ENCODE measurements around the gene PTBP3. TPM values are rescaled to one million over a fixed set of nuclear protein-coding genes. Genes with fewer than 3 reads are reported as not detected.
"Not testable (repeated sequence)": the region's sequence is repeated elsewhere in the genome, so short reads cannot be mapped to it uniquely, and the experiment has no call there.

PTBP3 gene, protein sequence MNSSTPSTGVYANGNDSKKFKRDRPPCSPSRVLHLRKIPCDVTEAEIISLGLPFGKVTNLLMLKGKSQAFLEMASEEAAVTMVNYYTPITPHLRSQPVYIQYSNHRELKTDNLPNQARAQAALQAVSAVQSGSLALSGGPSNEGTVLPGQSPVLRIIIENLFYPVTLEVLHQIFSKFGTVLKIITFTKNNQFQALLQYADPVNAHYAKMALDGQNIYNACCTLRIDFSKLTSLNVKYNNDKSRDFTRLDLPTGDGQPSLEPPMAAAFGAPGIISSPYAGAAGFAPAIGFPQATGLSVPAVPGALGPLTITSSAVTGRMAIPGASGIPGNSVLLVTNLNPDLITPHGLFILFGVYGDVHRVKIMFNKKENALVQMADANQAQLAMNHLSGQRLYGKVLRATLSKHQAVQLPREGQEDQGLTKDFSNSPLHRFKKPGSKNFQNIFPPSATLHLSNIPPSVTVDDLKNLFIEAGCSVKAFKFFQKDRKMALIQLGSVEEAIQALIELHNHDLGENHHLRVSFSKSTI
- total RNA-seq (2014; rRNA removed): 31.7 and 35.7 TPM in 2 replicates
- polyA plus RNA-seq (2012): 9.1 TPM

DNA sequence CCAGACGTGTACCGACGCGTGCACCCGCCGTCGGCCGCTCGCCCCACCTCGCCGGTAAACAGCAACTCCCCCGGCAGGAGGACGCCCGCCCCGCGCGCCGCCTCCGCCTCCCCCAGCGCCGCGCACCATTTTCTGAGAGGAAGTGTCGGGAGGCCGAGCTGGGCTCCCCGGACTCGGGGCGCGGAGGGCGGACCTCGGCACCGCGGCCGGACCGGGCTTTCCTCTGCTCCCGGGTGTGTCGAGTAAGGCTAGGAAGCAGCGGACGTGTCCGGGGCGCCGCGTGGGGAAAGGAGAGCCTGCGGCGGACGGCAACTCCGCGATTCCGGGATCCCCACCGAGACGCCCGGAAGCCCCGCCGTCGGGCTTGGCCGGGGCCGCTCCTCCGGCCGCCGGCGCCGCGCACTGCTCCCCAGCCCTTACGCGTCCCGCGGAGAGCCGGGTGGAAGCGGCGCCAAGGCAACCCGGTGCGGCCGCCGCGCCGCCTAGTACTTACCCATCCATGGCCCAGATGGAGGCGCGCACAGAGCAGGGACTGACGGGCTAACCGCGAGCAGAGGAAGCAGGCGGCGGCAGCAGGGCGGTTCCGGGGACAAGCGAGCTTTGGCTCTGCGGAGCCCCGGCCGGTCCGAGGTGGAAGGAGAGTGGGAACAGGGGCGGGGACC is at the start of gene PTBP3:
PTBP3 (minus strand) TSS at position 643 of the 662 bp plus-strand sequence. CDS start 35,754 bp downstream, outside the sequence.
- peak; percentile 69 for DNase-seq (ENCODE audit: low read depth)

DNA sequence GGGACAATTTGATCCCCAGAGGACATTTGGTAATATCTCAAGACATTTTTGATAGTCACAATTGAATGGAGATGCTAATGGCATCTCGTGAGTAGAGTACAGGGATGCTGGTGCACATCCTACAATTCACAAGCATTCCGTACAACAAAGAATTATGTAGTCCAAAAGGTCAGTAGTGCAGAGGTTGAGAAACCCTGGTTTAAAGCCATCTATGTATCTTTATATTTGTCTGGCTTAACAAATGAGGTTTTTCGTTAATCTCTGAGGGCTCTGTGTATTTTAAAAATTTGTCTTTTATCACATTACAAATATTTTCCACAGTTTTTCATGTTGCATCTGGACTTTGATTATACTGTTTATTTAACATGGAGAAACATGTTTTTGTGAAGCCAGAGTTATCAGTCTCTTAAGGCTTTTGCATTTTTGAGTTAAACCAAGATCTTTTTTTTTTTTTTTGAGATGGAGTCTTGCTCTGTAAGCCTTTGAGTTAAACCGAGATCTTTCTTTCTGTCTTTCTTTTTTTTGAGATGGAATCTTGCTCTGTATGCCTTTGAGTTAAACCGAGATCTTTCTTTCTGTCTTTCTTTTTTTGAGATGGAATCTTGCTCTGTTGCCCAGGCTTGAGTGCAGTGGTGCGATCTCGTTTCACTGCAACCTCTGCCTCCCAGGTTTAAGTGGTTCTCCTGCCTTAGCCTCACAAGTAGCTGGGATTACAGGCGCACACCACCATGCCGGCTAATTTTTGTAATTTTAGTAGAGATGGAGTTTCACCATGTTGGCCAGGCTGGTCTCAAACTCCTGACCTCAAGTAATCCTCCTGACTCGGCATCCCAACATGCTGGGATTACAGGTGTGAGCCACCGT is 49.3 kb upstream of the PTBP3 start:
- DNase-seq (ENCODE audit: low read depth): no peak

DNA sequence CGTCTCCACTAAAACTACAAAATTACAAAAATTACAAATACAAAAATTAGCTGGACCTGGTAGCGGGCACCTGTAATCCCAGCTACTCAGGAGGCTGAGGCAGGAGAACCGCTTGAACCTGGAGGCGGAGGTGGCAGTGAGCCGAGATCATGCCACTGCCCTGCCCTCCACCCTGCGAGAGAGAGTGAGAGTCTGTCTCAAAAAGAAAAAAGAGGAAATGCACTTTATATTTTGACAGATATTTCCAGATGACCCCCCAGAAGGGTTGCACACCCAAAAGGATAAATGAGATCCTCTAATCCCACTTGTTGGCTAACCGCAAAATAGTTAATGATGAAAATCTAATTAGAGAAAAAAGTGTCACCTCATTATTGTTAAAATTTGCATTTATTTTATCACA is 48.6 kb upstream of the PTBP3 start:
- no peak for DNase-seq (ENCODE audit: low read depth)

DNA sequence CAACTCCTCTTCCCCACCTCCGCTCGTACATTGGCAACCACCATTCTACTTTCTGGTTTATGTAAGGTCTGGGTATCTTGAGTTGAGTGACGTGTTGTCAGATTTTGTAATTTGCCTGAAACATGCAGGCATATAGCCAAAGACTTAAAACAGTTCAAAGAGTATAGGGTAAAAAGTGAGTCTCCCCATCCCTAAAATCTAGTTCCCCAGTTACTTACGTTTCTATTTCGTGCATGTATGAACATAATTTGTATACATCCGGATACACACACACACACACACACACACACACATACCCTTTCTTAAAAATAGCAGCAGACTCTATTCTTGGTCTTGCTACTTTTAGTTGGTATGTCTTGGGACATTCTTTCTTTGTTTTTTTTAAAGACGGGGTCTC is 47.4 kb upstream of the PTBP3 start:
- DNase-seq (ENCODE audit: low read depth): peak; percentile 25

DNA sequence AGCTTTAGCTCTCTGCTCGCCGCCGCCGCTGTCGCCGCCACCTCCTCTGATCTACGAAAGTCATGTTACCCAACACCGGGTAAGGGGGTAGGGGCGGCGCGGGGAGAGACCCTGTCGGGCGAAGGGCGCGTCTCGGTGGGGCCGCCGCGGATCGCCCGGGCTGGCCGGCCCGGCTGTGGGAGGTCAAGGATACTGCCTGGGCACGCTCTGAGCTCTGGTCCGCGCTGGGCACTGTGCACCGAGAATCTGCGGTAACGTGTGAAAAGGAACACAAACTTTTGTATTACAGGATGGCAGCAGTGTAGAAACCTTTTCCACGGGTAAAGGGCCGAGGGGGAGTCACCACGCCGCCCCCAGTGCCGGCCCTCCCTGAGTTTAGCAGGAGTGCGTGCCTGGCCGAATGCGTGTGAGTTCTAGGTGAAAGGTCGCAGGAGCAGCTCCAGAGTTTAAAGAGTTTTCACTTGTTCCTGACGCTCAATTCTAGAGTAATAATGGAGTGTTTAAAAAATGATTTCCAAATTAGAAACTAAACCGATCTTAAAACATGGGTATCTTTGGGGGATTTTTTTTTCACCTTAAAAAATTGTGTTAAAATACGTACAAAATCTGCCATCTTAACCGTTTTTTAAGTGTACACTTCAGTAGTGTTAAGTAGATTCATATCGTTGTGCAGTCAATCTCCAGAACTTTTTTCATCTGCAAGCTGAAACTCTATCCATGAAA is 46.8 kb upstream of the PTBP3 start, which contains the start of gene HSDL2:
HSDL2 (plus strand) TSS at position 7 of the 723 bp plus-strand sequence; CDS start at position 63, 56 bp downstream.
- DNase-seq (ENCODE audit: low read depth): no peak

DNA sequence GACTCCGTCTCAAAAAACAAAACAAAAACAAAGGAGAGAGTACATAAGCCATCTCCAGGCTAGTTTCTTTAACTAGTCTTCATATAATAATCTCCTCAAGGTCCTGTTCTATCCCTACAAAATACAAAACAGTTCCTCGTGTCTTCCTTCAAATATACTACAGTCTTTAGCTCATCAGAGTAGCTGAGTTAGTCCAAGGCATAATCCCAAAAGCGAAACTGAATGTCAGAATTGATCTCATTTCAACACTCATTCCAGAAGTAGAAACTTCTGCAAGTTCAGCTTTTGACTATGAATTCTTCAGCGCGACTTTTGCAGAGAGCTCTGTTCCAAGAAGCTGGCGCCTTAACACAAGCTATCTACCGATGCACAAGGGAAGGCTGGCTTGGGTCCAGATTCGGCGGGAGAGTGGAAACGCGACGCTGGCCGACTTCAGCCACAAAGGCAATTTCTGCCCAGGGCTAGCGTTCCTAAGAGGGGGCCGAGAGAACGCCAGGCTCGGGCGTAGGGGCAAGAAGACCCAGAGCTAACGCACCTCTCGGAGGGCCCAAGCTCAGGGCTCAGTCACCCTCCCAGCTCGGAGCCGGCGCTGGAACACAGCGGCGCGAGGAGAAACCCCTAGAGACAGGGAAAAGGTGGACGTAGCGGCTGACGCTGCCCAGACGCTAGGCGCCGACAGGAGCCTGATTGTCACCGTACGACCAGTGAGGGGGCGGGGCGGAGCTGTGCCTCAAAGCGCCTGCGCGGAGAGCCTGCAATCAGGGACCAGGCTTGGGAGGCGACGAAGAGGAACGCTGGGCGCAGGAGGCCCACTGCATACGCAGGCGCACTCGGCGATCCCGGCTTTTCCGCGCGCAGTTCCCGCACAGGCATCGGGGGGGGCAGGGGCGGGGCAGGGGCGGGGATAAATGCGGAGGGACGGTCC is 46.0 kb upstream of the PTBP3 start:
- peak; percentile 98 for DNase-seq (ENCODE audit: low read depth)

DNA sequence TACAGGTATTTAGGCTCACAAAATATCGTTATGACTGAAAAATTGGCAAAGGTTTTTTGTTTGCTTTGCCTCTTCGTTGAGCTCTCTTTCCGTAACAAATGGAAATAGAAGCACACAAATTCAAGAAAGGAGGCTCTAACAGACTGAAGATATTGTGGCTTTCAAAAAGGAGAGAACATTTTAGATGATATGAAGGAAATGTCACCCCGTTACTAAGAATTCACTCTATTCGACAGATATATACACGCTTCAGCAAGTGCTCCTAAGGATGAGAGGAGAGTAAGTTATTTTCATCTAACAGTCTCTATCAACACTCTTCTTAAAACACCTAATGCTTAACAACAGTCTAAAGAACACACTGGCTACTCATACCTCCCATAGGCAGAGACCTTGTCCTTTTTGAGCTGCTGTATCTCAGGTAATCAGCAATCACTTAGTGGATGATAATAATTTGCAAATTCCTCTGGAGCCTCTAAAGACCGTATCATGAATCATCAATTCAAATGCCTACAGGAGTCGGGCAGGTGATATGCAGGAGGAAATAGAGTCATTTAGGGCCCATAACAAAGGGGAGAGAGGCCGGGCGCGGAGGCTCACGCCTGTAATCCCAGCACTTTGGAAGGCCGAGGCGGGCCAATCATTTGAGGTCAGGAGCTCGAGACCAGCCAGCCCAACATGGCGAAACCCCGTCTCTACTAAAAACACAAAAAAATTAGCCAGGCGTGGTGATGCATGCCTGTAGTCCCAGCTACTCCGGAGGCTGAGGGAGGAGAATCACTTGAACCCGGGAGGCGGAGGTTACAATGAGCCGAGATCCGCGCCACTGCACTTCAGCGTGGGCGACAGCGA is 45.1 kb upstream of the PTBP3 start:
- DNase-seq (ENCODE audit: low read depth): peak; percentile 7

DNA sequence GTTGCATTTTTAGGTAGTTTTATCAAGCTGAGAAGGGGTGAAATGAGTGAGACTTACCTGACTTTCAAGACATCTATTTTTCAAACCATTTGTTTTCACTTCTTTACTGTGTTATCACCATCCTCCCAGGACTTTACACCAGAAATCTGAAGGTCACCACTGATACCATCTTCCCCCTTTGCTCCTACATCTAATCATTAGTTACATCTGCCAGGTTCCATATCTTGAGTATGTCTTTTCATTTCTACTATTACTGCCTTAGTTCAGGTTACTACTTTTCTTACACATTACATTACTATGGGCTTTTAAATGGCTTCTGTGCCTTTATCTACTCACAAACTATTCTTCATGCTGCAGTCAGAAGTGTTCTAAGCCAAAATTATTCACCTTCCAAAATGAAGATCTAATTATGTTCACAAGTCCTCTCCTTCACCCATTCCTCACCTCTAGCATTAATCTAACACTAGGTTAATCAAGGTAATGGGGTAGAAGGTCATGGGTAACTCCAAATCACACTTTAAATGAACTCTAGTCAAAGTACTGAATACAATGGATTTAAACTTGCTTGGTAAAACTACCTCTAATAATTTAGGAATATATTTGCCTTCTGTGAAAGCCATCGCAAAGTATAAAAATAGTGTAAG is 44.4 kb upstream of the PTBP3 start:
- DNase-seq (ENCODE audit: low read depth): no peak

DNA sequence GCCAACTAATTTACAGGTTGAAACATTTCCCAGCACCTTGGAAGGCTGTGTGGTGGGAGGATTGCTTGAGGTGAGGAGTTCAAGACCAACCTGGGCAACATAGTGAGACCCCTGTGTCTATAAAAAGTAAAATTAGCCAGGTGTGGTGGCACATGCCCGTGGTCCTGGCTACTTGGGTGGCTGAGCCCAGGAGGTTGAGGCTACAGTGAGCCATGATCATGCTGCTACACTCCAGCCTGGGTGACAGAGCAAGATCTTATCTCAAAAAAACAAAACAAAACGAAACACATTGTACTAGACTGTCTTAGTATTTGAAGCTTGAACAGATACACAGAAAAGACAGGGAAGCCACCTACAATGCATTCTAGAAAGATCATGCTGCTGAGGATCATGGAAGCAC is 43.7 kb upstream of the PTBP3 start:
- no peak for DNase-seq (ENCODE audit: low read depth)

DNA sequence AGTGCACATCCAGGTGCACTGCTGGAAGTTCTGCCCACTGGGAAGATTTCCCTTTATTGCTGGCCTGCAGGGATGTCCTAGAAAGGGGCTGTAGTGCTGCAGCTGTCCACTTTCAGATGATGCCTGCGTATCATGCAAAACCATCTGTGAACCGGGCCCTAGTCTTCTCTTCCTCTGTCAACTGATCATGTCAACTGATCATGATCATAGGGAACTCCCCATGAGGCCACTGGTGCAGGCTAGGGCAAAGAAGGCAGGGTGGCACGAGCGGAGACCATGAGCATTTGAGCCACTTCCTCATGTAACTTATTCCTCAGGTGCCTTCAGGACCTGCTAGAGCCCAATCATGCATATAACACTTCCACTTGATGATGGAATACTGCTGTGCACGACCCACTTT is 41.9 kb upstream of the PTBP3 start:
- DNase-seq (ENCODE audit: low read depth): no peak

DNA sequence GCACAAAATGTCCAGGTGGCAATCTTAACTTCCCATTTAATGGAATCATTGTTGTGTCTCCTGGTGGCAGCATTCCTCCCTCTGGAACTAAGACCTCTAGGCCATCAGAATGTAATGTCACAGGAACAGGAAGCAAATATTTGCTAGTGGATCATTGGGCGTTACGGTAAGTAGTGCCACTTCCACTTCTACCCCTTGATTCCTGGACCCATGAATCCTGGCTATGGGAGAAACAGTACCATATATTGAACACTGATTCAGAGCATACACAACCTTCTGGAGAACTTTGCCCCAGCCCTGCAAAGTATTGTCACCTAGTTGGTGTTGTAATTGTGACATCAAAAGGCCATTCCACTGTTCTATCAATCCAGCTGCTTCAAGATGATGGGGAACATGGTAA is 40.8 kb upstream of the PTBP3 start:
- DNase-seq (ENCODE audit: low read depth): not testable (repeated sequence)

DNA sequence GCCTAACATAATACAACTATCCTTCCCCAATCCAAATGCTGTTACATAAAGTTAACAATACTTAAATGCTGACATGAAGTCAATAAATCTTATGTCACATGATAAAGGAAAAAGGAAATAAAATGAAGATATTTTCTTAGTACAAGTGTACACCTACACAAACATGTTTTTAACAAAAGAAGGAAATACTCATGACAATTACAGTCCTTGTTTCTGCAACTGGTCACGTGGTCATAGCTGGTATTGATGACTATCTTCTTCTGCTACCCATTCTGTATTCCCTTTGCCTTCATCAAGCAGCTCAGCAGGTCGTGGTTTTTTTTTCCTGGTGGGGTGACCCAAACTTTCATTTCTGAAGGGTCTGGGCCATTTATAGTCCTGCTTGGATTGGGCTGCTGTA is 40.2 kb upstream of the PTBP3 start:
- not testable (repeated sequence) for DNase-seq (ENCODE audit: low read depth)

DNA sequence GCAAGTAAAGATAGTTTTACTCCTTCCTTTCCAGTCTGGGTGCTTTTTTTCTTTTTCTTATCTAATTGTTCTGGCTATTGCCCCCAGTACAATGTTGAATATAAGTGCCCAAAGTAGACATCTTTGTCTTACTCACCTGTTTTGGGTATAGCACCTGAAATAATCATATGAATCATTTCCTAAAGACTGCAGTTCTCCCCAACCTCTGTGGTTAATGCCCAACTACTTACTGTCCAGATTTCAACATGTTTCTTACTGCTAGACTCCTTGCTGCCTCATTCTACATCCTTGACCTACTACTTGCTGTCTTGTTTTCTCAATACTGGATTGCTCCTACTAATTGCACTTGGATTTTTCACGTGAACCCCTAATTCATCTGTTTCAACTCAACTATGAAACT is 37.6 kb upstream of the PTBP3 start:
- no peak for DNase-seq (ENCODE audit: low read depth)

DNA sequence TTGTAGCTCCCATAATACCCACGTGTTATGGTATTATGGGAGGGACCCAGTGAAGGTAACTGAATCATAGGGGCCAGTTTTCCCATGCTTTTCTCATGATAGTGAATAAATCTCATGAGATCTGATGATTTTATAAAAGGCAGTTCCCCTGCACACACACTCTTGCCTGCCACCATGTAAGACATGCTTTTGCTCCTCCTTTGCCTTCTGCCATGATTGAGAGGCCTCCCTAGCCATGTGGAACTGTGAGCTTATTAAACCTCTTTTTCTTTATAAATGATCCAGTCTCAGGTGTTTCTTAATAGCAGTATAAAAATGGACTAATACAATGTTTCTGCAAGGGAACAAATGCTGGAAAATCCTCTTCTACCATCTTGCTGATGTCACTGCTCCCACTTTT is 36.4 kb upstream of the PTBP3 start:
- DNase-seq (ENCODE audit: low read depth): no peak

DNA sequence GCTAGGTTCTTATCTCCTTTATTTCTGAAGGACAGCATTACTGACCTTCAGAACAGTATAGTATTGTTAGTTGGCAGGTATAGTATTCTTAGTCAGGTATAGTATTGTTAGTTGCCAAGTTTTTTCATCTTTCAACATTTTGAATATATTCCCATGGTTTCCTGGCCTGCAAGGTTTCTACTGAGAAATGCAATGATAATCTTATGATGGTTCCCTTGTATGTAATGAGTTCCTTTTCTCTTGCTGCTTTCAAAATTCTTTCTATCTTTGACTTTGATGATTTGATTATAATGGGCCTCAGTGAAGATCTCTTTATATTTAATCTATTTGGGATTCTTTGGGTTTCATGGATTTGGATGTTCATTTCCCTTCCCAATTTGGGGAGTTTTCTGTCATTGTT is 34.0 kb upstream of the PTBP3 start:
- no peak for DNase-seq (ENCODE audit: low read depth)

DNA sequence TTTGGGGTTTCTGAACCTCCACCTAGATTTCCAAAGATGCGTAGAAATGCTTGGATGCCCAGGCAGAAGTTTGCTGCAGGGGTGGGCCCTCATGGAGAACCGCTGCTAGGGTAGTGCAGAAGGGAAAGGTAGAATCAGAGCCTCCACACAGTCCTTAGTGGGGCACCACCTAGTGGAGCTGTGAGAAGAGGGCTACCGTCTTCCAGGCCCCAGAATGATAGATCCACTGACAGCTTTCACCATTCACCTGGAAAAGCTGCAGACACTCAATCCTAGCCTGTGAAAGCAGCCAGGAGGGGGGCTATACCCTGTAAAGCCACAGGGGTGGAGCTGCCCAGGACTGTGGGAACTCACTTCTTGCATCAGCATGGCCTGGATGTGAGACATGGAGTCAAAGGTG is 33.2 kb upstream of the PTBP3 start:
- no peak for DNase-seq (ENCODE audit: low read depth)

DNA sequence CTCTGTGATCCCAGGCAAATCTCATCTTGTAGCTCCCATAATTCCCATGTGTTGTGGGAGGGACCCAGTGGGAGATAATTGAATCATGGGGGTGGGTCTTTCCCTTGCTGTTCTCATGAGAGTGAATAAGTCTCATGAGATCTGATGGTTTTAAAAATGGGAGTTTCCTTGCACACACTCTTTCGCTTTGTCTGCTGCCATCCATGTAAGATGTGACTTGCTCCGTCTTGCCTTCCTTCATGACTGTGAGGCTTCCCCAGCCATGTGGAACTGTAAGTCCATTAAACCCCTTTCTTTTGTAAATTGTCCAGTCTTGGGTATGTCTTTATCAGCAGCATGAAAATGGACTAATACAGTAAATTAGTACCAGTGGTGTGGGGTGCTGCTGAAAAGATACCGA is 31.8 kb upstream of the PTBP3 start:
- DNase-seq (ENCODE audit: low read depth): not testable (repeated sequence)

DNA sequence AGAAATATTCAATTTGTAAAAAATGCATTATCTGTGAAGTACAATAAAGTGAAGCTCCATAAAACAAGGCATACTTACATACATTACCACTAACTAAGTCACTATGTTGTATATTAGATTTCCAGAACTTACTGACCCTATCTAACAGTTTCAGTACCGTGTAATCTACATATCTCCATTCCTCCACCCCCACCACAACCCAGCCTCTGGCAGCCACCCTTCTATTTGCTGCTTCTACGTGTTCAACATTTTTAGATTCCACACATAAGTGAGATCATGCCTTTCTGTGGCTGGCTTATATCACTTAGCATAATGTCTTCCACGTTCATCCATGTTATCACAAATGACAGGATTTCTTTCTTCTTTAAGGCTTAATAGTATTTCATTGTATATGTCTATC is 31.3 kb upstream of the PTBP3 start:
- DNase-seq (ENCODE audit: low read depth): no peak

Data from LHCN-M2 (cell line).